Esophagus muscularis mucosa (tissue), 4 donors: ENCODE results near the gene FANCD2.

Experiments used
- CTCF ChIP-seq, 3 experiments: fragments of 200-600 bp in 2 of 3; fragments of 450-650 bp in 1 of 3; sonication (generic) in 2 of 3; IDR thresholded peaks; one replicate each; pipeline ENCODE4 v1.5.1; 2017 to 2019; ENCODE audit warnings: antibody characterized with exemption in 3 of 3, mild to moderate bottlenecking in 2 of 3, moderate library complexity in 1 of 3
- EP300 ChIP-seq: sonication (generic); formaldehyde crosslinking; IDR thresholded peaks from one replicate; pipeline ENCODE4 v1.6.1; 2017; ENCODE audit warnings: antibody characterized with exemption
- POLR2A ChIP-seq: fragments of 450-650 bp; IDR thresholded peaks from one replicate; pipeline ENCODE4 v1.6.1; 2017; ENCODE audit warnings: antibody characterized with exemption, moderate library complexity, mild to moderate bottlenecking, low read depth
- POLR2AphosphoS5 ChIP-seq, 2 donors: sonication (generic); formaldehyde crosslinking; IDR thresholded peaks; one replicate each; pipeline ENCODE4 v1.6.1; 2017; ENCODE audit warnings: antibody characterized with exemption in 2 of 2

GRCh38 chr3:10074666-10075065 is 48.4 kb downstream of the FANCD2 start:
- TF ChIP-seq CTCF (IDR thresholded peaks at IDR 0.05) (no peak), POLR2A (no peak), POLR2AphosphoS5 (IDR thresholded peaks at IDR 0.05) (no peak), EP300 (no peak)
